ENCODE results near the gene DHX30. TPM values are rescaled to one million over a fixed set of nuclear protein-coding genes. Genes with fewer than 3 reads are reported as not detected.

The DHX30 gene
- total RNA-seq, 1 experiment from 2014 or later, result 65.1 TPM

- intact Hi-C loops (cut with micrococcal nuclease; ENCODE audit: unreplicated experiment) (no loop called here), in situ Hi-C loops (cut with HindIII; ENCODE audit: low pct_unique_long_range_greater_than_20kb, low sequenced_read_pairs) (no loop called here)
- no peaks in the 10 kb centered on the region for H3K9me3 ChIP-seq (ENCODE audit: control insufficient read depth, insufficient read depth, low read depth, low read length)
- no TSS peak for BruUV-seq (replicated peaks)
- DNase-seq (ENCODE audit: low read depth, low spot score) (no peak), ATAC-seq (no peak)
- H3K4me3 ChIP-seq (ENCODE audit: low read depth in 2 of 2, low read length in 2 of 2), result no peak overlapping the region
- no peaks in the 10 kb centered on the region for H3K27me3 ChIP-seq (ENCODE audit: control insufficient read depth, insufficient read depth, low read length)
- TF ChIP-seq TCF7L2 (IDR thresholded peaks at IDR 0.05; ENCODE audit: low read depth, low read length), result no peak
- no peak for TF ChIP-seq POLR2AphosphoS5 (IDR thresholded peaks at IDR 0.05; ENCODE audit: low read depth, low read length)
- TF ChIP-seq SIN3A (IDR thresholded peaks at IDR 0.05; ENCODE audit: borderline replicate concordance, insufficient read depth, low read depth, low read length), result no peak
- no peak for TF ChIP-seq REST (IDR thresholded peaks at IDR 0.05; ENCODE audit: insufficient read depth in 1 of 2, low read depth in 2 of 2, low read length in 1 of 2)
- no peak for TF ChIP-seq CTCF (IDR thresholded peaks at IDR 0.05)
- no peaks in the 10 kb centered on the region for H3K4me1 ChIP-seq (ENCODE audit: control insufficient read depth, insufficient read depth, low read length)
- no peak overlapping the region for H3K27ac ChIP-seq (ENCODE audit: low read length)
- H3K36me3 ChIP-seq (ENCODE audit: control insufficient read depth, insufficient read depth, low read length), result peaks cover 9% of the 10 kb centered on the region
- ChIA-PET CTCF (interaction anchor here (1.5 kb wide), 1 partner anchor 9 kb away, joined by 5 read pairs; no protein-coding TSS in a partner anchor), POLR2A (no interaction called here)
Measured at GRCh38 chr3:47874913-47875312, 72.0 kb downstream of the DHX30 start.

- TF ChIP-seq CTCF (IDR thresholded peaks at IDR 0.05), result no peak
- TF ChIP-seq REST (IDR thresholded peaks at IDR 0.05; ENCODE audit: insufficient read depth in 1 of 2, low read depth in 2 of 2, low read length in 1 of 2), result no peak
- TF ChIP-seq TCF7L2 (IDR thresholded peaks at IDR 0.05; ENCODE audit: low read depth, low read length), result no peak
- no peak for TF ChIP-seq SIN3A (IDR thresholded peaks at IDR 0.05; ENCODE audit: borderline replicate concordance, insufficient read depth, low read depth, low read length)
- TF ChIP-seq POLR2AphosphoS5 (IDR thresholded peaks at IDR 0.05; ENCODE audit: low read depth, low read length), result no peak
- CTCF ChIA-PET, result no interaction called here
Measured at GRCh38 chr3:47877290-47877689, 74.4 kb downstream of the DHX30 start.

More at GRCh38 chr3:47877290-47877689, 74.4 kb downstream of the DHX30 start:
- in situ Hi-C loops (cut with HindIII; ENCODE audit: low pct_unique_long_range_greater_than_20kb, low sequenced_read_pairs), result no loop called here
- H3K36me3 ChIP-seq (ENCODE audit: control insufficient read depth, insufficient read depth, low read length), result peaks cover 3% of the 10 kb centered on the region; the same call in 1 of the 2 replicates
- BruUV-seq (replicated peaks), result no TSS peak
- intact Hi-C loops (cut with micrococcal nuclease; ENCODE audit: unreplicated experiment), result no loop called here
- H3K27me3 ChIP-seq (ENCODE audit: control insufficient read depth, insufficient read depth, low read length), result no peaks in the 10 kb centered on the region
- H3K4me3 ChIP-seq (ENCODE audit: low read depth in 2 of 2, low read length in 2 of 2), result no peak overlapping the region
- DNase-seq (ENCODE audit: low read depth, low spot score), result no peak
- no peaks in the 10 kb centered on the region for H3K4me1 ChIP-seq (ENCODE audit: control insufficient read depth, insufficient read depth, low read length)
- ATAC-seq, result no peak
- no peaks in the 10 kb centered on the region for H3K9me3 ChIP-seq (ENCODE audit: control insufficient read depth, insufficient read depth, low read depth, low read length)
- POLR2A ChIA-PET, result no interaction called here
- no peak overlapping the region for H3K27ac ChIP-seq (ENCODE audit: low read length)
